IMR-90 (cell line): ENCODE data around the gene PALM2AKAP2. TPM values are rescaled to one million over a fixed set of nuclear protein-coding genes. Genes with fewer than 3 reads are reported as not detected.

Experiments used
- ATAC-seq: fragments of 200-7000 bp; cut with Tn5 transposase; 2 replicates; pipeline ENCODE4 v1.9.1; 2020; ENCODE audit warnings: low read depth, mild to moderate bottlenecking, moderate library complexity
- BruUV-seq: library from RNA; stranded (reverse); fragments of 400-500 nt; replicated peaks from 2 replicates; lab custom pipeline; 2021; lab: Mats Ljungman, UMichigan
- CTCF ChIA-PET: fragments of 300-600 bp; formaldehyde crosslinking; extraction: SDS; loops from one replicate; lab custom pipeline; 2021; ENCODE audit warnings: antibody characterized with exemption; lab: Yijun Ruan, JAX
- POLR2A ChIA-PET: fragments of 300-600 bp; sonication (Branson Sonifier 250); formaldehyde crosslinking; loops from one replicate; lab custom pipeline; 2022; ENCODE audit warnings: antibody characterized with exemption; ENCODE audit not compliant: unreplicated experiment; lab: Charles Lee
- DNase-seq: peaks from one replicate; pipeline ENCODE4 v3.0.0; 2013
- H2AFZ ChIP-seq: replicated peaks from 2 replicates; pipeline ENCODE3; 2013; ENCODE audit warnings: low read length, mild to moderate bottlenecking; ENCODE audit not compliant: poor library complexity
- H2AK5ac ChIP-seq: 2 replicates; pipeline ENCODE4 v1.6.1; 2013; ENCODE audit warnings: low read depth, low read length, inconsistent platforms
- H2AK9ac ChIP-seq: replicated peaks from 2 replicates; pipeline ENCODE3; 2013; ENCODE audit warnings: mild to moderate bottlenecking, low read depth, low read length, moderate library complexity; ENCODE audit not compliant: poor library complexity
- H2BK120ac ChIP-seq: 2 replicates; pipeline ENCODE4 v1.6.1; 2013; ENCODE audit warnings: low read depth, low read length, inconsistent platforms
- H2BK15ac ChIP-seq: 3 replicates; pipeline ENCODE4 v1.6.1; 2013; ENCODE audit warnings: low read depth, low read length, inconsistent platforms
- H2BK20ac ChIP-seq: 2 replicates; pipeline ENCODE4 v1.6.1; 2013; ENCODE audit warnings: low read depth, mild to moderate bottlenecking, inconsistent platforms, low read length, moderate library complexity
- H2BK5ac ChIP-seq: 2 replicates; pipeline ENCODE4 v1.6.1; 2013; ENCODE audit warnings: mild to moderate bottlenecking, low read depth, low read length, inconsistent platforms; ENCODE audit not compliant: poor library complexity, severe bottlenecking
- H3K14ac ChIP-seq: replicated peaks from 2 replicates; pipeline ENCODE4 v1.6.1; 2013; ENCODE audit warnings: low read depth, low read length, inconsistent platforms
- H3K18ac ChIP-seq: 2 replicates; pipeline ENCODE4 v1.6.1; 2013; ENCODE audit warnings: low read depth, low read length, control low read depth
- H3K23ac ChIP-seq: 2 replicates; pipeline ENCODE4 v1.6.1; 2013; ENCODE audit warnings: low read depth, low read length, inconsistent platforms
- H3K27ac ChIP-seq: 2 replicates; pipeline ENCODE4 v1.5.1; 2013; ENCODE audit warnings: mild to moderate bottlenecking, control low read depth, low read length; ENCODE audit not compliant: insufficient read depth
- H3K27me3 ChIP-seq: 2 replicates; pipeline ENCODE4 v1.6.1; 2013; ENCODE audit warnings: low read length; ENCODE audit not compliant: control insufficient read depth, insufficient read depth
- H3K36me3 ChIP-seq: 2 replicates; pipeline ENCODE4 v1.6.1; 2013; ENCODE audit warnings: low read length, mixed read lengths; ENCODE audit not compliant: control insufficient read depth, insufficient read depth
- H3K4ac ChIP-seq: 2 replicates; pipeline ENCODE4 v1.6.1; 2013; ENCODE audit warnings: low read depth, low read length, inconsistent platforms
- H3K4me1 ChIP-seq: 2 replicates; pipeline ENCODE4 v1.6.1; 2013; ENCODE audit warnings: low read length, mixed read lengths; ENCODE audit not compliant: control insufficient read depth, insufficient read depth
- H3K4me2 ChIP-seq: 2 replicates; pipeline ENCODE4 v1.6.1; 2013; ENCODE audit warnings: low read depth, mild to moderate bottlenecking, control low read depth, low read length, moderate library complexity
- H3K4me3 ChIP-seq: 2 replicates; pipeline ENCODE4 v1.5.1; 2013; ENCODE audit warnings: low read depth, mild to moderate bottlenecking, control low read depth, low read length, moderate library complexity; ENCODE audit not compliant: insufficient read depth
- H3K56ac ChIP-seq: 2 replicates; pipeline ENCODE4 v1.6.1; 2013; ENCODE audit warnings: low read length, inconsistent platforms; ENCODE audit not compliant: insufficient read depth; ENCODE audit errors: extremely low read depth
- H3K79me1 ChIP-seq, 2 experiments: 2 replicates each; pipeline ENCODE4 v1.6.1; 2013; ENCODE audit warnings: low read length in 2 of 2, inconsistent platforms in 1 of 2, low read depth in 1 of 2
- H3K9ac ChIP-seq: 2 replicates; pipeline ENCODE4 v1.6.1; 2013; ENCODE audit warnings: low read depth, low read length, control low read depth
- H3K9me1 ChIP-seq: 2 replicates; pipeline ENCODE4 v1.6.1; 2013; ENCODE audit warnings: low read length, inconsistent platforms; ENCODE audit not compliant: insufficient read depth
- H3K9me3 ChIP-seq: 2 replicates; pipeline ENCODE4 v1.6.1; 2013; ENCODE audit warnings: low read length; ENCODE audit not compliant: control insufficient read depth, insufficient read depth
- H4K20me1 ChIP-seq: 2 replicates; pipeline ENCODE4 v1.6.1; 2013; ENCODE audit warnings: low read length, inconsistent platforms; ENCODE audit not compliant: insufficient read depth
- H4K5ac ChIP-seq: 2 replicates; pipeline ENCODE4 v1.6.1; 2013; ENCODE audit warnings: mild to moderate bottlenecking, low read depth, low read length, control low read depth
- H4K8ac ChIP-seq, 2 experiments: 2 replicates each; pipeline ENCODE4 v1.6.1; 2013; ENCODE audit warnings: low read depth in 2 of 2, low read length in 2 of 2, control low read depth in 1 of 2, inconsistent platforms in 1 of 2
- H4K91ac ChIP-seq: 2 replicates; pipeline ENCODE4 v1.6.1; 2013; ENCODE audit warnings: low read depth, low read length, inconsistent platforms; ENCODE audit not compliant: insufficient read depth
- CEBPB ChIP-seq: IDR thresholded peaks from 2 replicates; pipeline ENCODE4 v1.6.1; 2012; ENCODE audit warnings: low read depth, low read length, improper control_type of control experiment
- ELK1 ChIP-seq: fragments of 150-350 bp; IDR thresholded peaks from 2 replicates; pipeline ENCODE4 v1.6.1; 2016; ENCODE audit warnings: low read depth, mild to moderate bottlenecking, low read length, moderate library complexity, borderline replicate concordance
- FOS ChIP-seq: fragments of 150-350 bp; IDR thresholded peaks from 2 replicates; pipeline ENCODE4 v1.6.1; 2016; ENCODE audit warnings: low read depth, low read length
- MAFK ChIP-seq: IDR thresholded peaks from 2 replicates; pipeline ENCODE4 v1.6.1; 2012; ENCODE audit warnings: low read depth, low read length, improper control_type of control experiment
- MAZ ChIP-seq: IDR thresholded peaks from 2 replicates; pipeline ENCODE4 v1.6.1; 2012; ENCODE audit warnings: low read depth, mild to moderate bottlenecking, low read length, improper control_type of control experiment, moderate library complexity, borderline replicate concordance
- MXI1 ChIP-seq: IDR thresholded peaks from 2 replicates; pipeline ENCODE4 v1.6.1; 2012; ENCODE audit warnings: low read depth, mild to moderate bottlenecking, low read length, moderate library complexity, borderline replicate concordance
- RCOR1 ChIP-seq: IDR thresholded peaks from 2 replicates; pipeline ENCODE4 v1.6.1; 2012; ENCODE audit warnings: mild to moderate bottlenecking, low read length, improper control_type of control experiment; ENCODE audit not compliant: insufficient replicate concordance
- RFX5 ChIP-seq: IDR thresholded peaks from 2 replicates; pipeline ENCODE4 v1.8.0; 2012; ENCODE audit warnings: low read depth, mild to moderate bottlenecking, low read length, moderate library complexity
- WGBS, 2 experiments: methylation state at CpG; one replicate each; pipeline versions ENCODE4 v1.1.5 to v1.1.7; 2013; ENCODE audit warnings: missing lambda C conversion rate in 2 of 2; ENCODE audit not compliant: insufficient read length in 1 of 2; ENCODE audit errors: extremely low coverage in 2 of 2; 5-methylcytosine and 5-hydroxymethylcytosine counted together
- dilution Hi-C: fragments of 300-500 bp; cut with HindIII; formaldehyde crosslinking; loops from one replicate; pipeline ENCODE4 v1.14.3; 2018; ENCODE audit warnings: low sequenced_read_pairs; ENCODE audit not compliant: unreplicated experiment
- in situ Hi-C: fragments of 300-500 bp; cut with MboI; formaldehyde crosslinking; loops from 3 replicates; pipeline ENCODE4 v1.14.3; 2019; ENCODE audit warnings: low sequenced_read_pairs, inconsistent platforms, mixed read lengths
- intact Hi-C: fragments of 100-400 bp; cut with micrococcal nuclease; formaldehyde crosslinking; loops from 2 replicates; pipeline ENCODE4 v1.10.0; 2022
- polyA plus RNA-seq, 3 experiments: library from polyadenylated mRNA; depleted of rRNA; stranded (reverse); fragments of >200 nt; gene quantifications; 2 replicates each; pipeline ENCODE4 v1.2.3, GENCODE V29; 2012; ENCODE audit warnings: low replicate concordance in 1 of 3
- total RNA-seq: library from RNA; depleted of rRNA; stranded (reverse); fragments of >200 nt; gene quantifications from 2 replicates; pipeline ENCODE4 v1.2.3, GENCODE V29; 2012

Gene PALM2AKAP2
- total and polyA plus RNA-seq, 2 of the 4 experiments (the other 2 are of a cell fraction): 3.2 to 14.2 TPM

DNA sequence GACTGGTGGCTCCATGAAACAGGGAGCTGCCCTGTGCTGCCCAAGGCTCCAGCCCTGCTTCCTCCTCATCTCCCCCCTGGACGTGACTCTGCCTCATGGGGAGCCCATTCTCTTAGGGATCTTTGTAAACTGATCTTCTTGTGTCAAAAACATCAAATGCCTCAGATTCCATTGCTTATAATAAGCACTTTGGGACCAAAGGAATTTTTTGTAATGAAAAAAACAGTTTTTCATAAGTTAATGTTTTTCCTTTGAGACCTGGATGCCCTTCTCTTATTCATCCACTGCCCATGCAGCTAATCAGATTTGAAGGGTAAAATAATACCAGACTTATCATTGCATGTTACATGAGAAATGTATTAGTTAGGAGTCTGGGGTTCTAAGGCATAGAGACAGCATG is 41.7 kb downstream of the PALM2AKAP2 start:
- Histone ChIP-seq H2AK9ac (no peak overlapping the region), H3K9ac (no peak overlapping the region), H2BK20ac (peak overlapping the region; percentile 26; the same call in 1 of the 2 replicates), H3K23ac (no peak overlapping the region), H2BK120ac (peak overlapping the region; percentile 55; the same call in 1 of the 2 replicates), H2AK5ac (peak overlapping the region; percentile 79; the same call in 1 of the 2 replicates), H2BK5ac (peak overlapping the region; percentile 27), H3K27ac (no peak overlapping the region), H3K79me1 (peaks cover 37 to 55% of the 10 kb centered on the region in 2 experiments), H4K5ac (peak overlapping the region; percentile 22; the same call in 1 of the 2 replicates), H3K27me3 (no peaks in the 10 kb centered on the region), H4K91ac (peak overlapping the region; percentile 13; the same call in 1 of the 2 replicates), H3K56ac (no peak overlapping the region), H2AFZ (no peak overlapping the region), H3K4me1 (peaks cover 15% of the 10 kb centered on the region), H3K4me2 (no peak overlapping the region), H3K18ac (peak overlapping the region; percentile 82; the same call in 1 of the 2 replicates), H3K9me1 (peaks cover 13% of the 10 kb centered on the region), H4K8ac (no peak overlapping the region), H2BK15ac (no peak overlapping the region), H3K9me3 (no peaks in the 10 kb centered on the region), H4K20me1 (no peaks in the 10 kb centered on the region), H3K4me3 (no peak overlapping the region), H3K36me3 (no peaks in the 10 kb centered on the region), H3K14ac (peak overlapping the region; percentile 13; the same call in 1 of the 2 replicates), H3K4ac (peak overlapping the region; percentile 6; the same call in 1 of the 2 replicates)
- intact Hi-C loops (no loop called here), in situ Hi-C loops (loop anchor here (10.0 kb wide), 1 partner anchor 247 kb away; no protein-coding TSS in a partner anchor), dilution Hi-C loops (no loop called here)
- TF ChIP-seq MXI1: no peak
- no peak for TF ChIP-seq FOS
- no peak for TF ChIP-seq MAZ
- TF ChIP-seq CEBPB: no peak
- TF ChIP-seq RCOR1: no peak
- TF ChIP-seq ELK1: no peak
- no peak for TF ChIP-seq MAFK
- no peak for TF ChIP-seq RFX5
- WGBS, 2 experiments: no CpG with 5 or more reads among the region's 1 CpG
- BruUV-seq: no TSS peak
- DNase-seq: peak; percentile 58
- peak; percentile 43 for ATAC-seq
- ChIA-PET CTCF (interaction anchor here (0.8 kb wide), 1 partner anchor 247 kb away, joined by 3 read pairs; no protein-coding TSS in a partner anchor), POLR2A (no interaction called here)
